NCI-H2227 (cell line): ENCODE data around the gene SLC27A6.
"Not testable (repeated sequence)": the region's sequence is repeated elsewhere in the genome, so short reads cannot be mapped to it uniquely, and the experiment has no call there.

ENCODE experiments used
- DNase-seq: peaks from one replicate; lab custom pipeline; 2025; ENCODE audit not compliant: unreplicated experiment; lab: John Stamatoyannopoulos, UW

Gene SLC27A6

GRCh38 chr5:128965011-128965637, at the start of gene SLC27A6:
SLC27A6 (plus strand) TSS chr5:128965488; CDS start chr5:128966138, 650 bp downstream.
- no peak for DNase-seq

GRCh38 chr5:128919542-128919941, 45.7 kb upstream of the SLC27A6 start:
- DNase-seq: no peak

- no peak for DNase-seq
Measured at GRCh38 chr5:128920345-128921215, 44.7 kb upstream of the SLC27A6 start.

- DNase-seq: no peak
Measured at GRCh38 chr5:128924299-128924698, 41.0 kb upstream of the SLC27A6 start.

- no peak for DNase-seq
Measured at GRCh38 chr5:128925973-128926372, 39.3 kb upstream of the SLC27A6 start.

- DNase-seq: no peak
Measured at GRCh38 chr5:128927644-128928043, 37.6 kb upstream of the SLC27A6 start.

GRCh38 chr5:128932232-128932631, 33.1 kb upstream of the SLC27A6 start:
- DNase-seq: not testable (repeated sequence)

- not testable (repeated sequence) for DNase-seq
Measured at GRCh38 chr5:128943100-128943499, 22.2 kb upstream of the SLC27A6 start.

- DNase-seq: no peak
Measured at GRCh38 chr5:128949847-128950546, 15.3 kb upstream of the SLC27A6 start.

- not testable (repeated sequence) for DNase-seq
Measured at GRCh38 chr5:128951301-128951700, 14.0 kb upstream of the SLC27A6 start.

- DNase-seq: no peak
Measured at GRCh38 chr5:128956164-128956563, 9.1 kb upstream of the SLC27A6 start.

GRCh38 chr5:128962211-128962610, 3.1 kb upstream of the SLC27A6 start:
- no peak for DNase-seq

- no peak for DNase-seq
Measured at GRCh38 chr5:128965638-128966302, 482 bp downstream of the SLC27A6 start.

GRCh38 chr5:128966375-128966774, 1.1 kb downstream of the SLC27A6 start:
- DNase-seq: no peak

- DNase-seq: no peak
Measured at GRCh38 chr5:128966846-128967245, 1.6 kb downstream of the SLC27A6 start.

GRCh38 chr5:128973244-128973643, 8.0 kb downstream of the SLC27A6 start:
- DNase-seq: no peak

- no peak for DNase-seq
Measured at GRCh38 chr5:128974567-128974966, 9.3 kb downstream of the SLC27A6 start.

- DNase-seq: no peak
Measured at GRCh38 chr5:128979761-128980160, 14.5 kb downstream of the SLC27A6 start.

- DNase-seq: no peak
Measured at GRCh38 chr5:128980917-128981316, 15.6 kb downstream of the SLC27A6 start.

- no peak for DNase-seq
Measured at GRCh38 chr5:128984480-128984879, 19.2 kb downstream of the SLC27A6 start.

- DNase-seq: no peak
Measured at GRCh38 chr5:128988476-128988875, 23.2 kb downstream of the SLC27A6 start.
